ENCODE data around the gene LAD1. TPM values are rescaled to one million over a fixed set of nuclear protein-coding genes. Genes with fewer than 3 reads are reported as not detected.

LAD1 gene
- total and polyA plus RNA-seq, 2 of the 4 experiments (the other 2 are of a cell fraction), result under 0.01 to 0.07 TPM

DNA sequence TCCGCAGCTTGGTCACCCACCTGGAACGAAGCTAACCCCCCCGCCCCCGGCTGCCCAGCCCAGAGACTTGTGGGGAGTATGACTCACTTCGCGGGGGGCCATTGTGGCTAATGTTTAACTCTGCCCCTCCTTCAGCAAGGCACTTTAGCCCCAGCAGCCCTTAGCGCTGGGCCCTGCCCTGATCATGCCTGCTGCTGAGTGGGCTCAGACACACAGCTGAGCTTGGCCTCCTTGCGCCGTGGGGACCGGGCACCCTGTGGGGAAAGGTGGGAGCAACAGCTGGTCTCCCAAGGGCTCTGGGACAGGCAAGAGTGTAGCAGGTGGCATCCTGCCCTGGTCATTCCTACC, 6.3 kb upstream of the LAD1 start:
- no peak overlapping the region for H3K56ac ChIP-seq (ENCODE audit: extremely low read depth, insufficient read depth, low read length)
- CTCF ChIA-PET, result interaction anchor here (0.6 kb wide), 1 partner anchor 55 kb away, joined by 3 read pairs; no protein-coding TSS in a partner anchor
- in situ Hi-C loops (cut with MboI; ENCODE audit: low sequenced_read_pairs) (no loop called here), intact Hi-C loops (cut with micrococcal nuclease) (loop anchor here (5.0 kb wide), 1 partner anchor 433 kb away; no protein-coding TSS in a partner anchor), dilution Hi-C loops (cut with HindIII; ENCODE audit: low sequenced_read_pairs, unreplicated experiment) (no loop called here)
- H4K5ac ChIP-seq (ENCODE audit: low read depth, low read length), result no peak overlapping the region
- no TSS peak for BruUV-seq (replicated peaks)
- no peak overlapping the region for H3K14ac ChIP-seq (replicated peaks; ENCODE audit: low read depth, low read length)
- H2BK20ac ChIP-seq (ENCODE audit: low read depth, low read length), result no peak overlapping the region
- no peaks in the 10 kb centered on the region for H3K79me1 ChIP-seq (ENCODE audit: low read depth in 1 of 2, low read length in 2 of 2)
- H3K23ac ChIP-seq (ENCODE audit: low read depth, low read length), result no peak overlapping the region
- H4K8ac ChIP-seq (ENCODE audit: low read depth in 2 of 2, low read length in 2 of 2), result no peak overlapping the region
- H4K20me1 ChIP-seq (ENCODE audit: insufficient read depth, low read length), result no peaks in the 10 kb centered on the region
- H3K4ac ChIP-seq (ENCODE audit: low read depth, low read length), result no peak overlapping the region
- H2AFZ ChIP-seq (replicated peaks; ENCODE audit: low read length, poor library complexity), result no peak overlapping the region
- no peaks in the 10 kb centered on the region for H3K9me1 ChIP-seq (ENCODE audit: insufficient read depth, low read length)
- ATAC-seq (ENCODE audit: low read depth) (no peak), DNase-seq (no peak)
- no peak overlapping the region for H3K27ac ChIP-seq (ENCODE audit: insufficient read depth, low read length)
- no peak overlapping the region for H3K4me2 ChIP-seq (ENCODE audit: low read depth, low read length)
- no peaks in the 10 kb centered on the region for H3K36me3 ChIP-seq (ENCODE audit: control insufficient read depth, insufficient read depth, low read length)
- no peaks in the 10 kb centered on the region for H3K9me3 ChIP-seq (ENCODE audit: control insufficient read depth, insufficient read depth, low read length)
- H3K4me3 ChIP-seq (ENCODE audit: insufficient read depth, low read depth, low read length), result no peak overlapping the region
- H3K4me1 ChIP-seq (ENCODE audit: control insufficient read depth, insufficient read depth, low read length), result no peaks in the 10 kb centered on the region
- no peak overlapping the region for H2AK5ac ChIP-seq (ENCODE audit: low read depth, low read length)
- H4K91ac ChIP-seq (ENCODE audit: insufficient read depth, low read depth, low read length), result no peak overlapping the region
- no peak overlapping the region for H2BK120ac ChIP-seq (ENCODE audit: low read depth, low read length)
- WGBS, 2 experiments (ENCODE audit: extremely low coverage in 2 of 2, insufficient read length in 1 of 2), result no CpG with 5 or more reads among the region's 10 CpGs
- no peak overlapping the region for H2BK15ac ChIP-seq (ENCODE audit: low read depth, low read length)
- H3K9ac ChIP-seq (ENCODE audit: low read depth, low read length), result no peak overlapping the region
- no peak overlapping the region for H2BK5ac ChIP-seq (ENCODE audit: low read depth, low read length, poor library complexity, severe bottlenecking)
- no peak overlapping the region for H2AK9ac ChIP-seq (replicated peaks; ENCODE audit: low read depth, low read length, poor library complexity)
- H3K18ac ChIP-seq (ENCODE audit: low read depth, low read length), result no peak overlapping the region
- no peak for TF ChIP-seq SMC3 (IDR thresholded peaks at IDR 0.05; ENCODE audit: low read depth, low read length)
- TF ChIP-seq MAFK (IDR thresholded peaks at IDR 0.05; ENCODE audit: low read depth, low read length), result no peak
- no peak for TF ChIP-seq ELK1 (IDR thresholded peaks at IDR 0.05; ENCODE audit: borderline replicate concordance, low read depth, low read length)
- no peak for TF ChIP-seq CHD1 (IDR thresholded peaks at IDR 0.05; ENCODE audit: low read depth, low read length)
- TF ChIP-seq CTCF (conservative IDR thresholded peaks at IDR 0.05; ENCODE audit: low read depth, low read length), result no peak
- TF ChIP-seq RCOR1 (IDR thresholded peaks at IDR 0.05; ENCODE audit: insufficient replicate concordance, low read length), result no peak
- TF ChIP-seq, protein P1, sequence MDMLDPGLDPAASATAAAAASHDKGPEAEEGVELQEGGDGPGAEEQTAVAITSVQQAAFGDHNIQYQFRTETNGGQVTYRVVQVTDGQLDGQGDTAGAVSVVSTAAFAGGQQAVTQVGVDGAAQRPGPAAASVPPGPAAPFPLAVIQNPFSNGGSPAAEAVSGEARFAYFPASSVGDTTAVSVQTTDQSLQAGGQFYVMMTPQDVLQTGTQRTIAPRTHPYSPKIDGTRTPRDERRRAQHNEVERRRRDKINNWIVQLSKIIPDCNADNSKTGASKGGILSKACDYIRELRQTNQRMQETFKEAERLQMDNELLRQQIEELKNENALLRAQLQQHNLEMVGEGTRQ (IDR thresholded peaks at IDR 0.05; ENCODE audit: low read depth, low read length), result no peak
- TF ChIP-seq FOS (IDR thresholded peaks at IDR 0.05; ENCODE audit: low read depth, low read length), result no peak
- no peak for TF ChIP-seq POLR2A (IDR thresholded peaks at IDR 0.05; ENCODE audit: low read depth, low read length)
- TF ChIP-seq NFE2L2 (IDR thresholded peaks at IDR 0.05; ENCODE audit: low read depth, low read length), result no peak
- no peak for TF ChIP-seq MXI1 (IDR thresholded peaks at IDR 0.05; ENCODE audit: borderline replicate concordance, low read depth, low read length)
- TF ChIP-seq BHLHE40 (IDR thresholded peaks at IDR 0.05; ENCODE audit: low read depth, low read length), result no peak
- POLR2A ChIA-PET (ENCODE audit: unreplicated experiment), result no interaction called here
- H3K27me3 ChIP-seq (ENCODE audit: control insufficient read depth, insufficient read depth, low read length), result peaks cover 60% of the 10 kb centered on the region
